Activated CD4-positive, alpha-beta T cell treated with anti-CD3 and anti-CD28 coated beads, Interleukin-2, amount 10 ng/mL, durations not matched to agents 7 days and 5 days (primary cell): Measurements from ENCODE around the gene PTPN13. TPM values are rescaled to one million over a fixed set of nuclear protein-coding genes. Genes with fewer than 3 reads are reported as not detected.

ENCODE experiments used
- CTCF ChIA-PET: fragments of 350-600 bp; sonication (Branson Sonifier 250); formaldehyde crosslinking; loops from one replicate; lab custom pipeline; 2021; ENCODE audit warnings: antibody characterized with exemption; lab: Charles Lee
- POLR2A ChIA-PET: fragments of 350-600 bp; sonication (Branson Sonifier 250); formaldehyde crosslinking; loops from one replicate; lab custom pipeline; 2021; ENCODE audit warnings: antibody characterized with exemption; lab: Charles Lee
- DNase-seq: peaks from one replicate; pipeline ENCODE4 v3.0.0-alpha.2; 2020
- H3K27ac Mint-ChIP-seq: one replicate; pipeline ENCODE4 v1.8.0; 2021; ENCODE audit warnings: mild to moderate bottlenecking, moderate library complexity, mixed read lengths
- H3K27me3 Mint-ChIP-seq: one replicate; pipeline ENCODE4 v1.8.0; 2021; ENCODE audit warnings: mixed read lengths
- H3K36me3 Mint-ChIP-seq: one replicate; pipeline ENCODE4 v1.8.0; 2021; ENCODE audit warnings: low read depth, mixed read lengths
- H3K4me1 Mint-ChIP-seq: one replicate; pipeline ENCODE4 v1.8.0; 2021; ENCODE audit warnings: mixed read lengths
- H3K4me3 Mint-ChIP-seq: one replicate; pipeline ENCODE4 v1.8.0; 2021; ENCODE audit warnings: mild to moderate bottlenecking, moderate library complexity, mixed read lengths
- H3K9me3 Mint-ChIP-seq: one replicate; pipeline ENCODE4 v1.8.0; 2021; ENCODE audit warnings: mixed read lengths
- total RNA-seq, 2 experiments: library from RNA; stranded (reverse); gene quantifications; one replicate each; pipeline ENCODE4 v1.2.3, GENCODE V29; 2021

The PTPN13 gene
- total RNA-seq, 2 experiments from 2014 or later = 2.0 to 2.6 TPM

- ChIA-PET CTCF (no interaction called here), POLR2A (no interaction called here)
- Mint-ChIP-seq H3K4me3 (no peak overlapping the region), H3K4me1 (no peaks in the 10 kb centered on the region), H3K9me3 (no peaks in the 10 kb centered on the region), H3K27me3 (no peaks in the 10 kb centered on the region), H3K27ac (no peak overlapping the region), H3K36me3 (no peaks in the 10 kb centered on the region)
- DNase-seq = no peak
These were observed 231.4 kb downstream of the PTPN13 start for GRCh38 chr4:86825511-86825910.

- DNase-seq = no peak
- POLR2A ChIA-PET = no interaction called here
- no peaks in the 10 kb centered on the region for H3K4me1 Mint-ChIP-seq
- H3K27me3 Mint-ChIP-seq = no peaks in the 10 kb centered on the region
- H3K36me3 Mint-ChIP-seq = no peaks in the 10 kb centered on the region
- no peaks in the 10 kb centered on the region for H3K9me3 Mint-ChIP-seq
- H3K27ac Mint-ChIP-seq = no peak overlapping the region
- CTCF ChIA-PET = no interaction called here
- no peak overlapping the region for H3K4me3 Mint-ChIP-seq
These were observed 237.4 kb downstream of the PTPN13 start for GRCh38 chr4:86831262-86832130.

- CTCF ChIA-PET = no interaction called here
- no peak for DNase-seq
These were observed 239.5 kb downstream of the PTPN13 start for GRCh38 chr4:86833615-86834014.

GRCh38 chr4:86834901-86835300 is 240.8 kb downstream of the PTPN13 start:
- POLR2A ChIA-PET = no interaction called here
- CTCF ChIA-PET = no interaction called here

More at GRCh38 chr4:86833615-86834014, 239.5 kb downstream of the PTPN13 start:
- Mint-ChIP-seq H3K4me3 (no peak overlapping the region), H3K4me1 (no peaks in the 10 kb centered on the region), H3K9me3 (no peaks in the 10 kb centered on the region), H3K27ac (no peak overlapping the region), H3K36me3 (no peaks in the 10 kb centered on the region), H3K27me3 (no peaks in the 10 kb centered on the region)
- POLR2A ChIA-PET = no interaction called here

GRCh38 chr4:86835677-86836076 is 241.6 kb downstream of the PTPN13 start:
- H3K4me1 Mint-ChIP-seq = no peaks in the 10 kb centered on the region
- H3K36me3 Mint-ChIP-seq = no peaks in the 10 kb centered on the region
- H3K27me3 Mint-ChIP-seq = no peaks in the 10 kb centered on the region
- no peak for DNase-seq
- POLR2A ChIA-PET = no interaction called here
- no peaks in the 10 kb centered on the region for H3K9me3 Mint-ChIP-seq
- CTCF ChIA-PET = no interaction called here
- H3K27ac Mint-ChIP-seq = no peak overlapping the region
- no peak overlapping the region for H3K4me3 Mint-ChIP-seq

More at GRCh38 chr4:86834901-86835300, 240.8 kb downstream of the PTPN13 start:
- no peak overlapping the region for H3K27ac Mint-ChIP-seq
- no peak overlapping the region for H3K4me3 Mint-ChIP-seq
- H3K4me1 Mint-ChIP-seq = no peaks in the 10 kb centered on the region
- no peaks in the 10 kb centered on the region for H3K9me3 Mint-ChIP-seq
- no peak for DNase-seq
- no peaks in the 10 kb centered on the region for H3K27me3 Mint-ChIP-seq
- no peaks in the 10 kb centered on the region for H3K36me3 Mint-ChIP-seq

GRCh38 chr4:86837691-86838503 is 243.8 kb downstream of the PTPN13 start:
- Mint-ChIP-seq H3K4me3 (no peak overlapping the region), H3K27me3 (no peaks in the 10 kb centered on the region), H3K4me1 (no peaks in the 10 kb centered on the region), H3K9me3 (no peaks in the 10 kb centered on the region), H3K27ac (no peak overlapping the region), H3K36me3 (no peaks in the 10 kb centered on the region)
- ChIA-PET CTCF (no interaction called here), POLR2A (no interaction called here)
- no peak for DNase-seq

GRCh38 chr4:86840858-86841257 is 246.7 kb downstream of the PTPN13 start:
- Mint-ChIP-seq H3K4me3 (no peak overlapping the region), H3K4me1 (no peaks in the 10 kb centered on the region), H3K36me3 (no peaks in the 10 kb centered on the region), H3K27ac (no peak overlapping the region), H3K27me3 (no peaks in the 10 kb centered on the region), H3K9me3 (no peaks in the 10 kb centered on the region)
- no peak for DNase-seq
- POLR2A ChIA-PET = no interaction called here
- CTCF ChIA-PET = no interaction called here

- no peaks in the 10 kb centered on the region for H3K9me3 Mint-ChIP-seq
- POLR2A ChIA-PET = no interaction called here
These were observed 247.2 kb downstream of the PTPN13 start for GRCh38 chr4:86841309-86841708.

GRCh38 chr4:86845593-86845992 is 251.5 kb downstream of the PTPN13 start:
- no peaks in the 10 kb centered on the region for H3K27me3 Mint-ChIP-seq
- ChIA-PET CTCF (no interaction called here), POLR2A (no interaction called here)
- H3K27ac Mint-ChIP-seq = no peak overlapping the region
- H3K4me3 Mint-ChIP-seq = no peak overlapping the region
- no peak for DNase-seq
- H3K9me3 Mint-ChIP-seq = no peaks in the 10 kb centered on the region
- H3K4me1 Mint-ChIP-seq = no peaks in the 10 kb centered on the region
- H3K36me3 Mint-ChIP-seq = no peaks in the 10 kb centered on the region

More at GRCh38 chr4:86841309-86841708, 247.2 kb downstream of the PTPN13 start:
- Mint-ChIP-seq H3K4me3 (no peak overlapping the region), H3K4me1 (no peaks in the 10 kb centered on the region), H3K36me3 (no peaks in the 10 kb centered on the region), H3K27me3 (no peaks in the 10 kb centered on the region), H3K27ac (no peak overlapping the region)
- DNase-seq = no peak
- CTCF ChIA-PET = no interaction called here

- H3K27ac Mint-ChIP-seq = no peak overlapping the region
- no peaks in the 10 kb centered on the region for H3K36me3 Mint-ChIP-seq
- H3K4me1 Mint-ChIP-seq = no peaks in the 10 kb centered on the region
- no peaks in the 10 kb centered on the region for H3K27me3 Mint-ChIP-seq
- H3K9me3 Mint-ChIP-seq = no peaks in the 10 kb centered on the region
- ChIA-PET CTCF (no interaction called here), POLR2A (no interaction called here)
- H3K4me3 Mint-ChIP-seq = no peak overlapping the region
- DNase-seq = no peak
These were observed 252.8 kb downstream of the PTPN13 start for GRCh38 chr4:86846921-86847320.

GRCh38 chr4:86847571-86847970 is 253.5 kb downstream of the PTPN13 start:
- CTCF ChIA-PET = interaction anchor here (0.7 kb wide), 1 partner anchor 8 kb away, joined by 3 read pairs; no protein-coding TSS in a partner anchor
- Mint-ChIP-seq H3K9me3 (no peaks in the 10 kb centered on the region), H3K4me3 (no peak overlapping the region), H3K36me3 (no peaks in the 10 kb centered on the region), H3K4me1 (no peaks in the 10 kb centered on the region), H3K27ac (no peak overlapping the region), H3K27me3 (no peaks in the 10 kb centered on the region)
- no peak for DNase-seq
- POLR2A ChIA-PET = no interaction called here

GRCh38 chr4:86848136-86848535 is 254.0 kb downstream of the PTPN13 start:
- Mint-ChIP-seq H3K27ac (no peak overlapping the region), H3K27me3 (no peaks in the 10 kb centered on the region)
- CTCF ChIA-PET = interaction anchor here (0.7 kb wide), 1 partner anchor 7 kb away, joined by 3 read pairs; no protein-coding TSS in a partner anchor

More at GRCh38 chr4:86848136-86848535, 254.0 kb downstream of the PTPN13 start:
- H3K4me3 Mint-ChIP-seq = no peak overlapping the region
- POLR2A ChIA-PET = no interaction called here
- no peaks in the 10 kb centered on the region for H3K36me3 Mint-ChIP-seq
- no peaks in the 10 kb centered on the region for H3K9me3 Mint-ChIP-seq
- no peak for DNase-seq
- no peaks in the 10 kb centered on the region for H3K4me1 Mint-ChIP-seq
